Thyroid gland (tissue), 4 donors: Measurements from ENCODE around the gene CACNG7. TPM values are rescaled to one million over a fixed set of nuclear protein-coding genes. Genes with fewer than 3 reads are reported as not detected.

Experiments used
- DNase-seq, 2 donors: peaks; one replicate each; pipeline ENCODE4 v3.0.0-alpha.2; 2019
- H3K27ac ChIP-seq, 3 donors: fragments of 200-600 bp; sonication (generic); 1 replicate in 2 of 3; 2 replicates in 1 of 3; pipeline ENCODE4 v1.5.1; 2016 to 2019; ENCODE audit warnings: mild to moderate bottlenecking in 1 of 3, moderate library complexity in 1 of 3
- H3K27me3 ChIP-seq: fragments of 200-600 bp; sonication (generic); one replicate; pipeline ENCODE4 v1.5.1; 2019
- H3K36me3 ChIP-seq, 2 donors: fragments of 200-600 bp; sonication (generic); one replicate each; pipeline ENCODE4 v1.5.1; 2016 to 2019
- H3K4me1 ChIP-seq, 2 donors: fragments of 200-600 bp; sonication (generic); one replicate each; pipeline ENCODE4 v1.5.1; 2017 to 2019
- H3K4me3 ChIP-seq, 3 donors: fragments of 200-600 bp; sonication (generic); replicated peaks in 1 of 3; 1 replicate in 2 of 3; 2 replicates in 1 of 3; pipeline ENCODE4 v1.5.1; 2016; ENCODE audit warnings: mild to moderate bottlenecking in 1 of 3
- H3K9me3 ChIP-seq: fragments of 200-600 bp; sonication (generic); one replicate; pipeline ENCODE4 v1.5.1; 2017
- POLR2A ChIP-seq, 2 donors: fragments of 450-650 bp; IDR thresholded peaks; one replicate each; pipeline ENCODE4 v1.6.1; 2017; ENCODE audit warnings: antibody characterized with exemption in 2 of 2, mild to moderate bottlenecking in 2 of 2, moderate library complexity in 1 of 2
- WGBS, 2 donors: methylation state at CpG; one replicate each; pipeline ENCODE4 v1.1.5; 2017; 5-methylcytosine and 5-hydroxymethylcytosine counted together
- intact Hi-C: fragments of 100-400 bp; cut with DNase I; formaldehyde crosslinking; loops from one replicate; pipeline ENCODE4 v1.15.1; 2023
- total RNA-seq, 4 donors: library from RNA; depleted of rRNA; stranded (reverse); fragments of >200 nt; gene quantifications; one replicate each; pipeline ENCODE4 v1.2.3, GENCODE V29; 2016
- TF ChIP-seq, protein P1 (sequence below), 6 experiments: fragments of 200-600 bp in 3 of 6; fragments of 450-650 bp in 3 of 6; sonication (generic) in 3 of 6; IDR thresholded peaks; one replicate each; pipeline ENCODE4 v1.5.1; 2016 to 2019; ENCODE audit warnings: antibody characterized with exemption in 6 of 6, mild to moderate bottlenecking in 2 of 6, inconsistent platforms in 1 of 6, moderate library complexity in 1 of 6

Gene CACNG7
- total RNA-seq, 4 donors from 2014 or later = not detected

DNA sequence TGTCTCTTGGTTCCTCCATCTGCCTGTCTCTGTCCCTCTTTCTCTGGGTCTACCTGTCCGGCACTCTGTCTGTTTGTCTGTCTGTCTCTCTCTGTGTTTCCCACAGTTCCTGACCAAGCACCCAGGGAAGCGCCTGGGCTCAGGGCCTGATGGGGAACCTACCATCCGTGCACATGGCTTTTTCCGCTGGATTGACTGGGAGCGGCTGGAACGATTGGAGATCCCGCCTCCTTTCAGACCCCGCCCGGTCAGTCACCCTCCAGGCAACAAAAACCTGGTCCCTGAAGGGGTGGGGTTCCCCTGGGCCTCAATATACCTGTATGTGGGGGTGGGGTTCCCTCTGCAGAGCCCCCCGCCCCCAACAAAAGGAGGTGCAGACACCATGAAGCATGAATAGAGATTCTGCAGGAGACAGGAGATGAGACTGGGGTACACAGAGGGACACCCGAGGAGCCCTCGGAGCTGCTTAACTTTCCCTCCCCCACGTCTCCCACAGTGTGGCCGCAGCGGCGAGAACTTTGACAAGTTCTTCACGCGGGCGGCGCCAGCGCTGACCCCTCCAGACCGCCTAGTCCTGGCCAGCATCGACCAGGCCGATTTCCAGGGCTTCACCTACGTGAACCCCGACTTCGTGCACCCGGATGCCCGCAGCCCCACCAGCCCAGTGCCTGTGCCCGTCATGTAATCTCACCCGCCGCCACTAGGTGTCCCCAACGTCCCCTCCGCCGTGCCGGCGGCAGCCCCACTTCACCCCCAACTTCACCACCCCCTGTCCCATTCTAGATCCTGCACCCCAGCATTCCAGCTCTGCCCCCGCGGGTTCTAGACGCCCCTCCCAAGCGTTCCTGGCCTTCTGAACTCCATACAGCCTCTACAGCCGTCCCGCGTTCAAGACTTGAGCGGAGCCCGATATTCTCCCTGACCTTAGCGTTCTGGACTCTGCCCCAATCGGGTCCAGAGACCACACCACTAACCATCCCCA, 2.6 kb upstream of the CACNG7 start:
- DNase-seq = peak in 1 of 2 donors; percentile 20
- H3K4me3 ChIP-seq = no peak overlapping the region
- peaks cover 25% of the 10 kb centered on the region for H3K27me3 ChIP-seq
- 17 to 21% methylated on average over 23 to 37 of the region's 48 CpGs for WGBS, 2 donors
- TF ChIP-seq POLR2A (IDR thresholded peaks at IDR 0.05) = no peak
- TF ChIP-seq, protein P1, sequence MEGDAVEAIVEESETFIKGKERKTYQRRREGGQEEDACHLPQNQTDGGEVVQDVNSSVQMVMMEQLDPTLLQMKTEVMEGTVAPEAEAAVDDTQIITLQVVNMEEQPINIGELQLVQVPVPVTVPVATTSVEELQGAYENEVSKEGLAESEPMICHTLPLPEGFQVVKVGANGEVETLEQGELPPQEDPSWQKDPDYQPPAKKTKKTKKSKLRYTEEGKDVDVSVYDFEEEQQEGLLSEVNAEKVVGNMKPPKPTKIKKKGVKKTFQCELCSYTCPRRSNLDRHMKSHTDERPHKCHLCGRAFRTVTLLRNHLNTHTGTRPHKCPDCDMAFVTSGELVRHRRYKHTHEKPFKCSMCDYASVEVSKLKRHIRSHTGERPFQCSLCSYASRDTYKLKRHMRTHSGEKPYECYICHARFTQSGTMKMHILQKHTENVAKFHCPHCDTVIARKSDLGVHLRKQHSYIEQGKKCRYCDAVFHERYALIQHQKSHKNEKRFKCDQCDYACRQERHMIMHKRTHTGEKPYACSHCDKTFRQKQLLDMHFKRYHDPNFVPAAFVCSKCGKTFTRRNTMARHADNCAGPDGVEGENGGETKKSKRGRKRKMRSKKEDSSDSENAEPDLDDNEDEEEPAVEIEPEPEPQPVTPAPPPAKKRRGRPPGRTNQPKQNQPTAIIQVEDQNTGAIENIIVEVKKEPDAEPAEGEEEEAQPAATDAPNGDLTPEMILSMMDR (IDR thresholded peaks at IDR 0.05) = peak; percentile 31 to 81 (median 59)
- H3K36me3 ChIP-seq = no peaks in the 10 kb centered on the region
- no peak overlapping the region for H3K27ac ChIP-seq
- intact Hi-C loops = no loop called here
- no peaks in the 10 kb centered on the region for H3K4me1 ChIP-seq
- H3K9me3 ChIP-seq = no peaks in the 10 kb centered on the region

DNA sequence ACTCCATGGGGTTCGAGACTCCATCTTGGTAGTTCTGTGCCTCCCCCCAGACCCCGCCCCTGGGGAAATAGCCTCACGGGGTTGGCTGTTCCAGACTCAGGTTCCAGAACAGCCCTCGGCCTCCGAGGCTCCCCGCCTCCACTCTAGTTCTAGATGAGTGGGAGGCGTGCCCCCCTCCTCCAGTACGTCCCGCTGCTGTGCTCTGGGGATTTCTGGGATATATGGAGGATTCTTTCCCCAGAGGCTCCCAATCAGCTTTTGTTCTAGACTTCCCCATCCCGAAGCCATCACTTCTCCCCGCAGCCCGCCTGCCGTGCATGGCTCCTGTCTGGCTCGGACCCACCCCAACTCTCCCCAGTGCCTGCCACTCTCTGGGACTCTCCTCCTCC, 1.9 kb upstream of the CACNG7 start:
- Histone ChIP-seq H3K27ac (no peak overlapping the region), H3K27me3 (peaks cover 25% of the 10 kb centered on the region), H3K4me1 (no peaks in the 10 kb centered on the region), H3K9me3 (no peaks in the 10 kb centered on the region), H3K36me3 (no peaks in the 10 kb centered on the region), H3K4me3 (no peak overlapping the region)
- intact Hi-C loops = no loop called here
- TF ChIP-seq, protein P1 (IDR thresholded peaks at IDR 0.05) = no peak
- no peak for TF ChIP-seq POLR2A (IDR thresholded peaks at IDR 0.05)
- DNase-seq = no peak
- WGBS, 2 donors = 33 to 37% methylated on average over 9 to 14 of the region's 14 CpGs

DNA sequence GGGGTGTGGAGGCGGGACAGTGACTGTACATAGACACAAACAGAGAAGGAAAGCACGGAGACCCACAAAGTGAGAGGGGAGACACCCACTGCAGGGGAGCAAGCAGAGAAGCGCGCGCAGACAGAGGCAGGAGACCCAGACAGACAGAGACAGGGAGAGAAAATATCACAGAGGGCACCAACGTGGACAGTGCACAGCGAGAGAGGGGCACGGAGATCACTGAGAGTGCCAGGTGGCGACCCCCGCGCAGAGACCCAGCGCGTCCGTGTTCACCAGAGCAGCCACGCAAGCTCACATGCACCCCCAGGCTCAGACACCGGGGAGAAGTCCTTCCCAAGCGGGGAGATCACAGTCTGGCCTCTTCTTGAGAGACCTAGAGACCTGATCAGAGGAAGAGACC, 1.4 kb upstream of the CACNG7 start:
- intact Hi-C loops = no loop called here
- Histone ChIP-seq H3K4me3 (no peak overlapping the region), H3K9me3 (no peaks in the 10 kb centered on the region), H3K27me3 (peaks cover 25% of the 10 kb centered on the region), H3K36me3 (no peaks in the 10 kb centered on the region), H3K4me1 (no peaks in the 10 kb centered on the region), H3K27ac (no peak overlapping the region)
- WGBS, 2 donors = 16 to 18% methylated on average over 16 to 17 of the region's 17 CpGs
- TF ChIP-seq, protein P1 (IDR thresholded peaks at IDR 0.05) = no peak
- TF ChIP-seq POLR2A (IDR thresholded peaks at IDR 0.05) = no peak
- DNase-seq = no peak

DNA sequence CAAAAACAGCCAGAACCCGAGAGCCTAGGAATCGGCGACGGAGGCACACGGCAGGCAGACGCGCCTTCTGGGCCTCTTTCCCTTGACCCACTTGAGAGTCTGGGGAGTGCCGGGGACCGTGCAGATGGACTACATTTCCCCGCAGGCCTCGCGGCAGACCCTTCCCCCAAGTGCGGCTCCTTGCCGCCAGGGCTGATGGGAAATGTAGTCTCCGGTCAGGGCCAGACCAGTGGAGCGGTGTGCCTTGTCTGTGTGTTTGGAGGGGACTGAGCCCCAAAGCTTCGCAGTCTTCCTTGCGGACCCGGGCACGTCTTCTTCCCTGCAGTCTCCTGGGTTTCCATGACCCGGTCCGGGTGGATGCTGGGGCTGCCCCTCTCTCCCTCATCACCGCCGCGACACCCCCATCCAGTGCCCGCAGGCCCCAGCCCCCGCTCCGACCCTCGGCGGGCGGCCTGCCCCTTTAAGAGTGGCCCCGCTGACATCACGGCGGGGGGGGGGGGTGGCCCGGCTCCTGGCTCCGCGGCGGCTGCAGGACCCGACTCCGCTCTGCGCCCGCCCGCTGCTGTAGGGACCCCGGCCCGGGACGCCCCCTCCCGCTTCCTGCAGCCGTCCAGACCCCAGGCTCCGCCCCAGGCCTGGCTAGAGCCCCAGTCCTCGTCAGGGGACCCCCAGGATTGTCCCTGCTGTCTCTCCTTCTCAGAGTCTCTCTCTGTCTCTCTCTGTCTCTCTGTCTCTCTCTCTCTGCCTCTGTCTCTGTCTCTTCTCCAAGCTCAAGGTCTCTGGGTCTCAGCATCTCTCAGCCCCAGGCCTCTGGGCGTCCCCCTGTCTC, 758 bp upstream of the CACNG7 start:
- no peaks in the 10 kb centered on the region for H3K9me3 ChIP-seq
- peaks cover 25% of the 10 kb centered on the region for H3K27me3 ChIP-seq
- no peak overlapping the region for H3K4me3 ChIP-seq
- no peak for TF ChIP-seq POLR2A (IDR thresholded peaks at IDR 0.05)
- TF ChIP-seq, protein P1 (IDR thresholded peaks at IDR 0.05) = no peak
- DNase-seq = peak in 1 of 2 donors; percentile 2
- H3K4me1 ChIP-seq = no peaks in the 10 kb centered on the region
- no peaks in the 10 kb centered on the region for H3K36me3 ChIP-seq
- H3K27ac ChIP-seq = no peak overlapping the region
- 0 to 3% methylated on average over 6 to 38 of the region's 51 CpGs for WGBS, 2 donors
- intact Hi-C loops = no loop called here
